ENCODE data around the gene PCDHA12.
"Not testable (repeated sequence)": the region's sequence is repeated elsewhere in the genome, so short reads cannot be mapped to it uniquely, and the experiment has no call there.

PCDHA12 gene, protein sequence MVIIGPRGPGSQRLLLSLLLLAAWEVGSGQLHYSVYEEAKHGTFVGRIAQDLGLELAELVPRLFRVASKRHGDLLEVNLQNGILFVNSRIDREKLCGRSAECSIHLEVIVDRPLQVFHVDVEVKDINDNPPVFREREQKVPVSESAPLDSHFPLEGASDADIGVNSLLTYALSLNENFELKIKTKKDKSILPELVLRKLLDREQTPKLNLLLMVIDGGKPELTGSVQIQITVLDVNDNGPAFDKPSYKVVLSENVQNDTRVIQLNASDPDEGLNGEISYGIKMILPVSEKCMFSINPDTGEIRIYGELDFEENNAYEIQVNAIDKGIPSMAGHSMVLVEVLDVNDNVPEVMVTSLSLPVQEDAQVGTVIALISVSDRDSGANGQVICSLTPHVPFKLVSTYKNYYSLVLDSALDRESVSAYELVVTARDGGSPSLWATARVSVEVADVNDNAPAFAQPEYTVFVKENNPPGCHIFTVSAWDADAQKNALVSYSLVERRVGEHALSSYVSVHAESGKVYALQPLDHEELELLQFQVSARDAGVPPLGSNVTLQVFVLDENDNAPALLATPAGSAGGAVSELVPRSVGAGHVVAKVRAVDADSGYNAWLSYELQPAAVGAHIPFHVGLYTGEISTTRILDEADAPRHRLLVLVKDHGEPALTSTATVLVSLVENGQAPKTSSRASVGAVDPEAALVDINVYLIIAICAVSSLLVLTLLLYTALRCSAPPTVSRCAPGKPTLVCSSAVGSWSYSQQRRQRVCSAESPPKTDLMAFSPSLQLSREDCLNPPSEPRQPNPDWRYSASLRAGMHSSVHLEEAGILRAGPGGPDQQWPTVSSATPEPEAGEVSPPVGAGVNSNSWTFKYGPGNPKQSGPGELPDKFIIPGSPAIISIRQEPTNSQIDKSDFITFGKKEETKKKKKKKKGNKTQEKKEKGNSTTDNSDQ

GRCh38 chr5:140875085-140876065 lies at the start of gene PCDHA12:
TSS of gene PCDHA12 (plus strand) at chr5:140875308. CDS start at chr5:140875473, 165 bp downstream.
- DNase-seq (ENCODE audit: low read depth in 2 of 2) = no peak

GRCh38 chr5:140827704-140828361 lies 47.3 kb upstream of the PCDHA12 start, which contains the start of gene PCDHA6:
TSS of gene PCDHA6 (plus strand) at chr5:140827960. CDS start at chr5:140828092, 132 bp downstream.
- DNase-seq (ENCODE audit: low read depth in 2 of 2) = no peak

DNA sequence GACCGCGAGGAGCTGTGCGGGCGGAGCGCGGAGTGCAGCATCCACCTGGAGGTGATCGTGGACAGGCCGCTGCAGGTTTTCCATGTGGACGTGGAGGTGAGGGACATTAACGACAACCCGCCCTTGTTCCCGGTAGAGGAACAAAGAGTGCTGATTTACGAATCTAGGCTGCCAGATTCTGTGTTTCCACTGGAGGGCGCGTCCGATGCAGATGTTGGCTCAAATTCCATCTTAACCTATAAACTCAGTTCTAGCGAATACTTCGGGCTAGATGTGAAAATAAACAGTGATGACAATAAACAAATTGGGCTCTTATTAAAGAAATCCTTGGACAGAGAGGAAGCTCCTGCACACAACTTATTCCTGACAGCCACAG lies 46.8 kb upstream of the PCDHA12 start:
- DNase-seq (ENCODE audit: low read depth in 2 of 2) = no peak

DNA sequence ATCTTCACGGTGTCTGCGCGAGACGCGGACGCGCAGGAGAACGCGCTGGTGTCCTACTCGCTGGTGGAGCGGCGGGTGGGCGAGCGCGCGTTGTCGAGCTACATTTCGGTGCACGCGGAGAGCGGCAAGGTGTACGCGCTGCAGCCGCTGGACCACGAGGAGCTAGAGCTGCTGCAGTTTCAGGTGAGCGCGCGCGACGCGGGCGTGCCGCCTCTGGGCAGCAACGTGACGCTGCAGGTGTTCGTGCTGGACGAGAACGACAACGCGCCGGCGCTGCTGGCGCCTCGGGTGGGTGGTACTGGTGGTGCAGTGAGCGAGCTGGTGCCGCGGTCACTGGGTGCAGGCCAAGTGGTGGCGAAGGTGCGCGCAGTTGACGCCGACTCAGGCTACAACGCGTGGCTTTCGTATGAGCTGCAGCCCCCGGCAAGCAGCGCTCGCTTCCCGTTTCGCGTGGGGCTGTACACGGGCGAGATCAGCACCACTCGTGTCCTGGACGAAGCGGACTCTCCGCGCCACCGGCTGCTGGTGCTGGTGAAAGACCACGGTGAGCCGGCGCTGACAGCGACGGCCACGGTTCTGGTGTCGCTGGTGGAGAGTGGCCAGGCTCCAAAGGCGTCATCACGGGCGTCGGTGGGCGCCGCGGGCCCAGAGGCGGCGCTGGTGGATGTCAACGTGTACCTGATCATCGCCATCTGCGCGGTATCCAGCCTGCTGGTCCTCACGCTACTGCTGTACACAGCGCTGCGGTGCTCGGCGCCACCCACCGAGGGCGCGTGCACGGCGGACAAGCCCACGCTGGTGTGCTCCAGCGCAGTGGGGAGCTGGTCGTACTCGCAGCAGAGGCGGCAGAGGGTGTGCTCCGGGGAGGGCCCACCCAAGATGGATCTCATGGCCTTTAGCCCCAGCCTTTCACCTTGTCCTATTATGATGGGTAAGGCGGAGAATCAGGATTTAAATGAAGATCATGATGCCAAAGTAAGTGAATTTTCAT lies 45.3 kb upstream of the PCDHA12 start:
- DNase-seq (ENCODE audit: low read depth in 2 of 2) = not testable (repeated sequence)

- DNase-seq (ENCODE audit: low read depth in 2 of 2) = no peak
Observed at GRCh38 chr5:140833993-140834392, 41.1 kb upstream of the PCDHA12 start, which contains the start of gene PCDHA7. TSS of gene PCDHA7 (plus strand) at chr5:140834269. CDS start at chr5:140834384, 115 bp downstream.

DNA sequence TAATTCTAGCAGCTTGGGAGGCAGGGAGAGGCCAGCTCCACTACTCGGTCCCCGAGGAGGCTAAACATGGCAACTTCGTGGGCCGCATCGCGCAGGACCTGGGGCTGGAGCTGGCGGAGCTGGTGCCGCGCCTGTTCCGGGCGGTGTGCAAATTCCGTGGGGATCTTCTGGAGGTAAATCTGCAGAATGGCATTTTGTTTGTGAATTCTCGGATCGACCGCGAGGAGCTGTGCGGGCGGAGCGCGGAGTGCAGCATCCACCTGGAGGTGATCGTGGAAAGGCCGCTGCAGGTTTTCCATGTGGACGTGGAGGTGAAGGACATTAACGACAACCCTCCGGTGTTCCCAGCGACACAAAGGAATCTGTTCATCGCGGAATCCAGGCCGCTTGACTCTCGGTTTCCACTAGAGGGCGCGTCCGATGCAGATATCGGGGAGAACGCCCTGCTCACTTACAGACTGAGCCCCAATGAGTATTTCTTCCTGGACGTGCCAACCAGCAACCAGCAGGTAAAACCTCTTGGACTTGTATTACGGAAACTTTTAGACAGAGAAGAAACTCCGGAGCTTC lies 40.6 kb upstream of the PCDHA12 start:
- DNase-seq (ENCODE audit: low read depth in 2 of 2) = not testable (repeated sequence)

- no peak for DNase-seq (ENCODE audit: low read depth in 2 of 2)
Observed at GRCh38 chr5:140835622-140836510, 39.2 kb upstream of the PCDHA12 start.

DNA sequence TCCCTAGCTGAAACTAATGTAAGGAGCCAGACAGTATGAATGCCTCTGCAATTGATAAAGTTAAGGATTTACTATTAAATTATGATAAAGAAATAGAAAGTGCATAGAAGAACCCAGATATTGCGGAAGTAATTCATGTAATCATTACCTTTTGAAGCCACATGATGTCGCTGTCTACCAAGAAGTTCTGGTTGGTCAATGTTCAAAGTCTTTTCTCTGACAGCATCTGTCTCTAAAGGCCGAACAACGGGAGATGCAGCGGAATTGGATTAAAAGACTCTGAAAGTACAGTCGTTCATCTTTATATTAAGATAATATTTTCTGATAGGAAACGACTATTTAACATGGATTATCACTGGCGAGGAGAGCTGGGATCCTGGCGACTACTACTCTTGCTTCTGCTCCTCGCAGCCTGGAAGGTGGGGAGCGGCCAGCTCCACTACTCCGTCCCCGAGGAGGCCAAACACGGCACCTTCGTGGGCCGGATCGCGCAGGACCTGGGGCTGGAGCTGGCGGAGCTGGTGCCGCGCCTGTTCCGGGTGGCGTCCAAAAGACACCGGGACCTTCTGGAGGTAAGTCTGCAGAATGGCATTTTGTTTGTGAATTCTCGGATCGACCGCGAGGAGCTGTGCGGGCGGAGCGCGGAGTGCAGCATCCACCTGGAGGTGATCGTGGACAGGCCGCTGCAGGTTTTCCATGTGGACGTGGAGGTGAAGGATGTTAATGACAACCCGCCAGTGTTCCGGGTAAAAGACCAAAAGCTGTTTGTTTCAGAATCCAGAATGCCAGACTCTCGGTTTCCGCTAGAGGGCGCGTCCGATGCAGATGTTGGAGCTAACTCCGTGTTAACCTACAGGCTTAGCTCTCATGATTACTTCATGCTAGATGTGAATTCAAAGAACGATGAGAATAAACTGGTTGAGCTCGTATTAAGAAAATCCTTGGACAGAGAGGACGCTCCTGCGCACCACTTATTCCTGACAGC lies 33.8 kb upstream of the PCDHA12 start, which contains the start of gene PCDHA8:
Gene PCDHA8, plus strand, starts transcription at position 210 of the 985 bp plus-strand sequence. Its CDS starts 135 bp downstream, at position 345.
- DNase-seq (ENCODE audit: low read depth in 2 of 2) = no peak

GRCh38 chr5:140842798-140843733 lies 32.0 kb upstream of the PCDHA12 start:
- DNase-seq (ENCODE audit: low read depth in 2 of 2) = no peak

- not testable (repeated sequence) for DNase-seq (ENCODE audit: low read depth in 2 of 2)
Observed at GRCh38 chr5:140848139-140849102, 26.7 kb upstream of the PCDHA12 start, which contains the start of gene PCDHA9. TSS of gene PCDHA9 (plus strand) at chr5:140848382. CDS start at chr5:140848496, 114 bp downstream.

- not testable (repeated sequence) for DNase-seq (ENCODE audit: low read depth in 2 of 2)
Observed at GRCh38 chr5:140849831-140850634, 25.1 kb upstream of the PCDHA12 start.

GRCh38 chr5:140855772-140856674 lies 19.1 kb upstream of the PCDHA12 start, which contains the start of gene PCDHA10:
TSS of gene PCDHA10 (plus strand) at chr5:140855897. CDS start at chr5:140856049, 152 bp downstream.
- DNase-seq (ENCODE audit: low read depth in 2 of 2) = no peak

All from activated CD4-positive, alpha-beta T cell treated with anti-CD3 and anti-CD28 coated beads for 24 hours (primary cell).